Retinal pigment epithelial cell (primary cell): ENCODE measurements around the gene KREMEN1.

Experiments
- DNase-seq: peaks from one replicate; pipeline ENCODE4 v3.0.0-alpha.2; 2010; ENCODE audit warnings: low read depth
- H3K4me3 ChIP-seq: 2 replicates; pipeline ENCODE4 v1.5.1; 2011; ENCODE audit warnings: mild to moderate bottlenecking, low read length, control low read depth, moderate library complexity
- TF ChIP-seq, protein P1 (sequence below): conservative IDR thresholded peaks from 2 replicates; pipeline ENCODE4 v1.5.1; 2011; ENCODE audit warnings: low read depth, low read length, control low read depth, inconsistent platforms

The KREMEN1 gene

DNA sequence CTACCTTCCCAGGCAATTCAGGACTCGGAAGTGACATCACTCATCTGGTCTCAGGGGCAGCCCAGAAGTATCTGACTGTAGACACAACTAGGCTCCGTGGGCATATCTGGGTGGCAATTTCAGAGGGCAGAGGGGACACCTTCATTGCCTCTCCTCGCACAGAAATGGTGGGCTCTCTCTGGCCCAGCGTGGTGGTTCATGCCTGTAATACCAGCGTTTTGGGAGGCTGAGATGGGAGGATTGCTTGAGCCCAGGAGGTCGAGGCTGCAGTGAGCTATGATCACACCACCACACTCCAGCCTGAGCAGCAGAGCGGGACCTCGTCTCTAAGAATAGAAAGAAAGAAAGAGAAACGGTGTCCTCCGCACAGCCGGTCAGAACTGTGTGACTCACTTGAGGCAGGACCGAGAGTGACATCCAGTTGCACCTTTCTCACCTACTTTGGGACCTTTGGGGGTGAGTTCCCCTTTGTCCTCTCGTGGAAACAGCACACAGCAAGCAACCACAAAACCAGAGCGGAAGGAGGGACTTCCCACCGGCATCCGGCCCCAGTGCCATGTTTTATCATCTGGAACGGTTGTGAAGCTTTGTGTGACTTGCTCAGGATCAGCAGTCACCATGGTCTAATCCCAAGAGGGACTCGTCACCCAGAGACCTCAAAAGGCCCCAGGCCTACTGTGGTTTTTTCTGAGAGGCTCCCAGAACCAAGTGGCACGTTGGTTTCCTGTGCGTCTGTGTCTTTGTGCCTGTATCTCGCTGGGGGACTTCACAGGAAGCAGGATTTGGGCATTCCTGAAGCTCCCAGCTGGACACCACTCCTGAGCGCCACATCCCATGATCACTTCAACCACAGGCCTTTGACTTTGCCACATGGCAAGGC is 94.4 kb downstream of the KREMEN1 start:
- no peak for DNase-seq

DNA sequence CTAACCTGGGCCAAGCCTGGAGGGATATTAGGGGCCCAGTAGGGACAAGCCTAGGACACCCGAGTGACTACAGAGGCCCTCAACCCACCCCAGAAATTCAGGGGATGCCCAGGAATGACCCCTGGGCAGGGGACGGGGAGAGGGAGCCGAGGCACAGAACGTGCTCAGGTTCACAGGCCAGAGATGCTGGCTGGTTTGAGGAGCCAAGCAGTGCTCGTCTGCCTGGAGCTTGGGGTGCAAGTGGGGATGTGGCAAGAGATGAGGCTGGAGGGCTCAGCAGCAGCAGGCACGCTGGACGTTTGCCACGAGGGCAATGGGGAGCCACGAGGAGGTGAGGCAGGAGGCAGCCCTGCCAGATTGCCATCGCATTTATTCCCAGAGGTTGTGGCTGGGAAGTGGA is 98.9 kb downstream of the KREMEN1 start:
- no peak overlapping the region for H3K4me3 ChIP-seq
- TF ChIP-seq, protein P1, sequence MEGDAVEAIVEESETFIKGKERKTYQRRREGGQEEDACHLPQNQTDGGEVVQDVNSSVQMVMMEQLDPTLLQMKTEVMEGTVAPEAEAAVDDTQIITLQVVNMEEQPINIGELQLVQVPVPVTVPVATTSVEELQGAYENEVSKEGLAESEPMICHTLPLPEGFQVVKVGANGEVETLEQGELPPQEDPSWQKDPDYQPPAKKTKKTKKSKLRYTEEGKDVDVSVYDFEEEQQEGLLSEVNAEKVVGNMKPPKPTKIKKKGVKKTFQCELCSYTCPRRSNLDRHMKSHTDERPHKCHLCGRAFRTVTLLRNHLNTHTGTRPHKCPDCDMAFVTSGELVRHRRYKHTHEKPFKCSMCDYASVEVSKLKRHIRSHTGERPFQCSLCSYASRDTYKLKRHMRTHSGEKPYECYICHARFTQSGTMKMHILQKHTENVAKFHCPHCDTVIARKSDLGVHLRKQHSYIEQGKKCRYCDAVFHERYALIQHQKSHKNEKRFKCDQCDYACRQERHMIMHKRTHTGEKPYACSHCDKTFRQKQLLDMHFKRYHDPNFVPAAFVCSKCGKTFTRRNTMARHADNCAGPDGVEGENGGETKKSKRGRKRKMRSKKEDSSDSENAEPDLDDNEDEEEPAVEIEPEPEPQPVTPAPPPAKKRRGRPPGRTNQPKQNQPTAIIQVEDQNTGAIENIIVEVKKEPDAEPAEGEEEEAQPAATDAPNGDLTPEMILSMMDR: no peak
- no peak for DNase-seq

More for the DNA sequence above, 94.4 kb downstream of the KREMEN1 start:
- TF ChIP-seq, protein P1: no peak
- no peak overlapping the region for H3K4me3 ChIP-seq

DNA sequence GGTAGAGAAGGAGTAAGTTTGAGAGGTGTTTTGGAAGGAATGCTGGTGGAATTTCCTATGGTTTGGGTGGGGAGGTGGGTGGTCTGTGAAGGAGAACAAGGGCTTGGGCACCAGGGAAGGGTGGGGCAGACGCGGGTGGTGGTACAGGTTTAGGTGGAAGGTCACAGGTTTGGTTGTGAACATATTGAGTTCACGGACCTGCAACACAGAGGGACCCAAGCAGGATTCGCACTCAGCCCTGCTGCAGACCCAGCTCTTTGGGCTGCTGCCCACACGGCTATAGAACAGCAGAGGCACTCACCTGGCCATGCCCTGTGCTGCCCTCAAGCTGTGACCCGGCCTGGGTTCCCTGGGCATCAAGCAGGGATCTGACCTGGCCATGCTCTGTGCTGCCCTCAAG is 99.4 kb downstream of the KREMEN1 start:
- H3K4me3 ChIP-seq: no peak overlapping the region
- DNase-seq: no peak
- TF ChIP-seq, protein P1: no peak

DNA sequence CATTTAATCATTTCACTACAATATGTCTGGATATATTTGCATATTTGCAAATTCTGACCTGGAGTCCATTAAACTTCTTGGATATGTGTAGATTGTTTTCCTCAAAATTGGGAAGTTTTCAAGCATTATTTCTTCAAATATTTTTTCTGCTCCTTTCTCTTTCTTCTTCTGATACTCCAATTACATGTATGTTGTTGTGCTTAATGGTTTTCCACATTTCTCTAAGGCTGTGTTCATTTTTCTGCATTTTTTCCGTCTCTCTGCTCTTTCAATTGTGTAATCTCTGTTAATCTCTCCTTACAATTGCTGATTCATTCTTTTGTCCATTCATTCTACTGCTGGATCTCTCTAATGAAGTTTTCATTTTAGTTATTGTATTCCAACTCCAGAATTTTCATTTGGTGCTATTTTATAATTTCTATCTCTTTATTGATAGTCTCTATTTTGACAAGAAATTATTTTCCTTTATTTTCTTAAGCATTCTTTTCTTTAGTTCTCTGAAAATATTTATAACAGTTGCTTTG is 102.5 kb downstream of the KREMEN1 start:
- TF ChIP-seq, protein P1: no peak
- no peak for DNase-seq

DNA sequence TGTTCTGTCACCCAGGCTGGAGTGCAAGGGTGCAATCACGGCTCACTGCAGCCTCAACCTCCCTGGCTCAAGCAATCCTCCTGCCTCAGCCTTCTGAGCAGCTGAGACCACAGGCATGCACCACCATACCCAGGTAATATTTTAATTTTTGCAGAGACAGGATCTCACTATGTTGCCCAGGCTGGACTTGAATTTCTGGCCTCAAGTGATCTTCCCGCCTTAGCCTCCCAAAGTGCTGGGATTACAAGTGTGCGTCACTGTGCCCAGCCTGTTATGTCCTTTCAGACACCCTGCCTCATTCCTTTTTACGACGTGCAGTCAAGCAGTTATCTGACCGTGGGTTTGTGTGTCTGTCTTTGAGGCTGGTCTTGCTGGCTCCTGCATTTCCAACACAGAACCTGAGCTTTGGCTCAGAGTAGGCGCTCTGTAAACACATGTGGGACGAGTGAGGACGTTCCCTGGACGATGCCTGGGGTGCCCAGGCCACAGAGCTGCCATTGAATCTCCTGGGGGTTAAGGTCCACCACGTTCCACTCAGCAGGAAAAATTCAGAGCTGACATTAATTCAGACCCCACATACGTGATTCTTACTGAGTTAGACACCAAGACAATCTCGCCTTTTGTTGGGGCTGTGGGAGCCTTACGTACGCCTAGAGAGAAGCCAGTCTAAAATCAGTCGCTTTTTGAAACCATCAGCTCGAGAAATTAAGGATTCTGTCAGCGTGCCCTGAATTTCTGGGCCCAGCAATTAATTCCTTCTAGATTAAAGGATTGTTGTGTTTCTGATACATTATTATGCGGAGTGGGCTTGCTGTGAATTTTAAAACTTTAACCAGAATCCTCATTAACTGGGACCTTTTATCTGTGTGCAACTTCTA is 111.4 kb downstream of the KREMEN1 start:
- H3K4me3 ChIP-seq: no peak overlapping the region
- TF ChIP-seq, protein P1: no peak
- no peak for DNase-seq

More for the DNA sequence above, 102.5 kb downstream of the KREMEN1 start:
- H3K4me3 ChIP-seq: no peak overlapping the region

DNA sequence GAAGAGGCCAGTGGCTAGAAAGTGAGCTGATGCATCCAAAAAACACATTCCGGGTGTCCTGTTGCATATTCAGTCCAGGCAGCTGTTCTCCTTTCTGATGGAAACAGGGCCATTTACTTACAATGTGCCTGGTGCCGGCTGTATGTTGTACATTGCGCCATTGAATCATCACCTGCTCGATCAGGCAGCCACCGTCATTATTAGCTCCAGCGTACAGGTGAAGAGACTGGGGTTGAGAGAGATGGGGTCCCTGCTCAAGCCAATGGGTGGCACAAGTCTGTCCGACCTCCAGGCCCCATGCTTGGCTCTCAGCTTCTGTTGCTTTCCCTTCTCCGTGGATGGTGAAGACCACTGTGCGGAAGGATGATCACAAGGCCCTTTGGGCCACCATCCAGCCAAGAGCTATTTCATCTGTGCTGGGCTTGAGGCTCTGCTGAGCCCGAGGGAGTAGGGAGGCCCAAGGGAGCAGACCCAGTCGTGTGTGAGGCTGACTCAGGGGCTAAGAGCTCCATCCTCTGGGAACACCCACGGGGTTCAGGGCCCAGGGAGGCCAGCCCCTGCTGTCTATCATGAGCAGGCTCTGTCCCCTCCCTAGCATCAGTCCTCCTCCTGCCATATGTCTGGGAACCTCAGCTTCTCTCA is 112.1 kb downstream of the KREMEN1 start:
- TF ChIP-seq, protein P1: no peak

More for the DNA sequence above, 112.1 kb downstream of the KREMEN1 start:
- no peak for DNase-seq
- H3K4me3 ChIP-seq: no peak overlapping the region
